GM12891 (cell line): Measurements from ENCODE around the gene MLC1.

Experiments
- PAX5 ChIP-seq: IDR thresholded peaks from 2 replicates; pipeline ENCODE4 v1.6.1; 2011; ENCODE audit warnings: low read length, moderate library complexity, mild to moderate bottlenecking; ENCODE audit not compliant: insufficient read depth, severe bottlenecking
- POLR2A ChIP-seq: IDR thresholded peaks from 2 replicates; pipeline ENCODE4 v1.6.1; 2011; ENCODE audit warnings: low read depth, low read length, control low read depth
- POLR2AphosphoS5 ChIP-seq: IDR thresholded peaks from 2 replicates; pipeline ENCODE4 v1.6.1; 2011; ENCODE audit warnings: low read depth, low read length, control low read depth
- POU2F2 ChIP-seq: IDR thresholded peaks from 2 replicates; pipeline ENCODE4 v1.6.1; 2011; ENCODE audit warnings: low read depth, mild to moderate bottlenecking, control low read depth, low read length, moderate library complexity
- TAF1 ChIP-seq: IDR thresholded peaks from 2 replicates; pipeline ENCODE4 v1.6.1; 2011; ENCODE audit warnings: low read depth, low read length, control low read depth

DNA sequence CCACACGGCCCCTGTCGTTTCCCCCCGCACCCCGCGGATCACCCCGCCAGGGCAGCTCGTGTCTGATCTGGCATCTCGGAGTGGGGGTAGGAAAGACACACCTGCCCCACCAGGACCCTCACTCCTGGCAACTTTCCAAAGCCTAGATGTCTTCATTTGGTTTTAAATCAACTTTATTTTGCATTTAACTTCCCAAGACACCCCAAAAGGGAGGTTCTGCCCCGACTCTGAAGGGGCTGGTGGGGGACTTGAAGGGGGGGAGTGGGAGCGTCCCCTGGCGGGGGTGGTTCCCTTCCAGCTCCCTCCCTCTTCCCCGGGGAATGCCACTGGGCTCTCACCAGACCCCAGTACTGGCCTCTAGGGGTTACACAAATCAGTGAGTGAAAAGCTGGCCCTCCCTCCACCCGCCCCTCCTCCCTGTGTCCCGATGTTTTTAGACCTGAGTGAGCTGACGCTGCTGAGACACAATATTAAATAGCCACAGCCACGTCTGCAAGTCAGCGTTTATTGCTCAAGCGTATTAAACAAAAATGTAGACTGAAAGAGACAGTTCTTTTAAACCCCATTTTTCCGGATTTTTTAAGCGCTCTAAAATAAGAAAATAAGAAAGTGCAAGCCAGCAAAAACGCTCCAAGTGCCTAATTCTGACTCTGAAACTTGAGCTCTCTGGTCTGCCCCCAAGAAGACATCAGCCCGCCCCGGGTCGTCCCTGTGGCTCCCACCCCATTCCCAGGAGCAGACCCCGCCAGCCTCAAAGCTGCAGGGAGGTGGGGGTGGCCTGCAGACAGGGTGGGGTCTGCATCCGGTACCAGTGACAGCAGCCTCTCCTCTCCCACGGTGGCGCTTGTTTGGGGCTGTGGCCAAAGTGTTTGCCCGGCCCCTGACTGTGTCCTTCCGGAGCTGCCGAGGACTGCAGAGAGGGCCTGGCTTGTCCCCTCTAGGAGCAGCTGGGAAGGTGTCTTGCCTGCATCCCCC lies 26.0 kb downstream of the MLC1 start:
- TF ChIP-seq POLR2A (no peak), POLR2AphosphoS5 (no peak), POU2F2 (no peak), TAF1 (no peak), PAX5 (no peak)
